IMR-90 (cell line): Measurements from ENCODE around the gene NTM. TPM values are rescaled to one million over a fixed set of nuclear protein-coding genes. Genes with fewer than 3 reads are reported as not detected.

Experiments
- ATAC-seq: fragments of 200-7000 bp; cut with Tn5 transposase; 2 replicates; pipeline ENCODE4 v1.9.1; 2020; ENCODE audit warnings: low read depth, mild to moderate bottlenecking, moderate library complexity
- BruUV-seq: library from RNA; stranded (reverse); fragments of 400-500 nt; replicated peaks from 2 replicates; lab custom pipeline; 2021; lab: Mats Ljungman, UMichigan
- CTCF ChIA-PET: fragments of 300-600 bp; formaldehyde crosslinking; extraction: SDS; loops from one replicate; lab custom pipeline; 2021; ENCODE audit warnings: antibody characterized with exemption; lab: Yijun Ruan, JAX
- POLR2A ChIA-PET: fragments of 300-600 bp; sonication (Branson Sonifier 250); formaldehyde crosslinking; loops from one replicate; lab custom pipeline; 2022; ENCODE audit warnings: antibody characterized with exemption; ENCODE audit not compliant: unreplicated experiment; lab: Charles Lee
- DNase-seq: peaks from one replicate; pipeline ENCODE4 v3.0.0; 2013
- H2AFZ ChIP-seq: replicated peaks from 2 replicates; pipeline ENCODE3; 2013; ENCODE audit warnings: low read length, mild to moderate bottlenecking; ENCODE audit not compliant: poor library complexity
- H2AK5ac ChIP-seq: 2 replicates; pipeline ENCODE4 v1.6.1; 2013; ENCODE audit warnings: low read depth, low read length, inconsistent platforms
- H2AK9ac ChIP-seq: replicated peaks from 2 replicates; pipeline ENCODE3; 2013; ENCODE audit warnings: mild to moderate bottlenecking, low read depth, low read length, moderate library complexity; ENCODE audit not compliant: poor library complexity
- H2BK120ac ChIP-seq: 2 replicates; pipeline ENCODE4 v1.6.1; 2013; ENCODE audit warnings: low read depth, low read length, inconsistent platforms
- H2BK15ac ChIP-seq: 3 replicates; pipeline ENCODE4 v1.6.1; 2013; ENCODE audit warnings: low read depth, low read length, inconsistent platforms
- H2BK20ac ChIP-seq: 2 replicates; pipeline ENCODE4 v1.6.1; 2013; ENCODE audit warnings: low read depth, mild to moderate bottlenecking, inconsistent platforms, low read length, moderate library complexity
- H2BK5ac ChIP-seq: 2 replicates; pipeline ENCODE4 v1.6.1; 2013; ENCODE audit warnings: mild to moderate bottlenecking, low read depth, low read length, inconsistent platforms; ENCODE audit not compliant: poor library complexity, severe bottlenecking
- H3K14ac ChIP-seq: replicated peaks from 2 replicates; pipeline ENCODE4 v1.6.1; 2013; ENCODE audit warnings: low read depth, low read length, inconsistent platforms
- H3K18ac ChIP-seq: 2 replicates; pipeline ENCODE4 v1.6.1; 2013; ENCODE audit warnings: low read depth, low read length, control low read depth
- H3K23ac ChIP-seq: 2 replicates; pipeline ENCODE4 v1.6.1; 2013; ENCODE audit warnings: low read depth, low read length, inconsistent platforms
- H3K27ac ChIP-seq: 2 replicates; pipeline ENCODE4 v1.5.1; 2013; ENCODE audit warnings: mild to moderate bottlenecking, control low read depth, low read length; ENCODE audit not compliant: insufficient read depth
- H3K27me3 ChIP-seq: 2 replicates; pipeline ENCODE4 v1.6.1; 2013; ENCODE audit warnings: low read length; ENCODE audit not compliant: control insufficient read depth, insufficient read depth
- H3K36me3 ChIP-seq: 2 replicates; pipeline ENCODE4 v1.6.1; 2013; ENCODE audit warnings: low read length, mixed read lengths; ENCODE audit not compliant: control insufficient read depth, insufficient read depth
- H3K4ac ChIP-seq: 2 replicates; pipeline ENCODE4 v1.6.1; 2013; ENCODE audit warnings: low read depth, low read length, inconsistent platforms
- H3K4me1 ChIP-seq: 2 replicates; pipeline ENCODE4 v1.6.1; 2013; ENCODE audit warnings: low read length, mixed read lengths; ENCODE audit not compliant: control insufficient read depth, insufficient read depth
- H3K4me2 ChIP-seq: 2 replicates; pipeline ENCODE4 v1.6.1; 2013; ENCODE audit warnings: low read depth, mild to moderate bottlenecking, control low read depth, low read length, moderate library complexity
- H3K4me3 ChIP-seq: 2 replicates; pipeline ENCODE4 v1.5.1; 2013; ENCODE audit warnings: low read depth, mild to moderate bottlenecking, control low read depth, low read length, moderate library complexity; ENCODE audit not compliant: insufficient read depth
- H3K56ac ChIP-seq: 2 replicates; pipeline ENCODE4 v1.6.1; 2013; ENCODE audit warnings: low read length, inconsistent platforms; ENCODE audit not compliant: insufficient read depth; ENCODE audit errors: extremely low read depth
- H3K79me1 ChIP-seq, 2 experiments: 2 replicates each; pipeline ENCODE4 v1.6.1; 2013; ENCODE audit warnings: low read length in 2 of 2, inconsistent platforms in 1 of 2, low read depth in 1 of 2
- H3K9ac ChIP-seq: 2 replicates; pipeline ENCODE4 v1.6.1; 2013; ENCODE audit warnings: low read depth, low read length, control low read depth
- H3K9me1 ChIP-seq: 2 replicates; pipeline ENCODE4 v1.6.1; 2013; ENCODE audit warnings: low read length, inconsistent platforms; ENCODE audit not compliant: insufficient read depth
- H3K9me3 ChIP-seq: 2 replicates; pipeline ENCODE4 v1.6.1; 2013; ENCODE audit warnings: low read length; ENCODE audit not compliant: control insufficient read depth, insufficient read depth
- H4K20me1 ChIP-seq: 2 replicates; pipeline ENCODE4 v1.6.1; 2013; ENCODE audit warnings: low read length, inconsistent platforms; ENCODE audit not compliant: insufficient read depth
- H4K5ac ChIP-seq: 2 replicates; pipeline ENCODE4 v1.6.1; 2013; ENCODE audit warnings: mild to moderate bottlenecking, low read depth, low read length, control low read depth
- H4K8ac ChIP-seq, 2 experiments: 2 replicates each; pipeline ENCODE4 v1.6.1; 2013; ENCODE audit warnings: low read depth in 2 of 2, low read length in 2 of 2, control low read depth in 1 of 2, inconsistent platforms in 1 of 2
- H4K91ac ChIP-seq: 2 replicates; pipeline ENCODE4 v1.6.1; 2013; ENCODE audit warnings: low read depth, low read length, inconsistent platforms; ENCODE audit not compliant: insufficient read depth
- BHLHE40 ChIP-seq: fragments of 150-350 bp; IDR thresholded peaks from 2 replicates; pipeline ENCODE4 v1.6.1; 2016; ENCODE audit warnings: mild to moderate bottlenecking, low read depth, low read length
- CEBPB ChIP-seq: IDR thresholded peaks from 2 replicates; pipeline ENCODE4 v1.6.1; 2012; ENCODE audit warnings: low read depth, low read length, improper control_type of control experiment
- FOS ChIP-seq: fragments of 150-350 bp; IDR thresholded peaks from 2 replicates; pipeline ENCODE4 v1.6.1; 2016; ENCODE audit warnings: low read depth, low read length
- MAZ ChIP-seq: IDR thresholded peaks from 2 replicates; pipeline ENCODE4 v1.6.1; 2012; ENCODE audit warnings: low read depth, mild to moderate bottlenecking, low read length, improper control_type of control experiment, moderate library complexity, borderline replicate concordance
- MXI1 ChIP-seq: IDR thresholded peaks from 2 replicates; pipeline ENCODE4 v1.6.1; 2012; ENCODE audit warnings: low read depth, mild to moderate bottlenecking, low read length, moderate library complexity, borderline replicate concordance
- NFE2L2 ChIP-seq: fragments of 150-350 bp; IDR thresholded peaks from 2 replicates; pipeline ENCODE4 v1.6.1; 2016; ENCODE audit warnings: low read depth, mild to moderate bottlenecking, low read length
- RAD21 ChIP-seq: IDR thresholded peaks from 2 replicates; pipeline ENCODE4 v1.6.1; 2012; ENCODE audit warnings: low read length, improper control_type of control experiment
- RFX5 ChIP-seq: IDR thresholded peaks from 2 replicates; pipeline ENCODE4 v1.8.0; 2012; ENCODE audit warnings: low read depth, mild to moderate bottlenecking, low read length, moderate library complexity
- SMC3 ChIP-seq: fragments of 150-350 bp; IDR thresholded peaks from 2 replicates; pipeline ENCODE4 v1.6.1; 2016; ENCODE audit warnings: low read depth, mild to moderate bottlenecking, antibody characterized with exemption, low read length, moderate library complexity
- WGBS, 2 experiments: methylation state at CpG; one replicate each; pipeline versions ENCODE4 v1.1.5 to v1.1.7; 2013; ENCODE audit warnings: missing lambda C conversion rate in 2 of 2; ENCODE audit not compliant: insufficient read length in 1 of 2; ENCODE audit errors: extremely low coverage in 2 of 2; 5-methylcytosine and 5-hydroxymethylcytosine counted together
- dilution Hi-C: fragments of 300-500 bp; cut with HindIII; formaldehyde crosslinking; loops from one replicate; pipeline ENCODE4 v1.14.3; 2018; ENCODE audit warnings: low sequenced_read_pairs; ENCODE audit not compliant: unreplicated experiment
- in situ Hi-C: fragments of 300-500 bp; cut with MboI; formaldehyde crosslinking; loops from 3 replicates; pipeline ENCODE4 v1.14.3; 2019; ENCODE audit warnings: low sequenced_read_pairs, inconsistent platforms, mixed read lengths
- intact Hi-C: fragments of 100-400 bp; cut with micrococcal nuclease; formaldehyde crosslinking; loops from 2 replicates; pipeline ENCODE4 v1.10.0; 2022
- polyA plus RNA-seq, 3 experiments: library from polyadenylated mRNA; depleted of rRNA; stranded (reverse); fragments of >200 nt; gene quantifications; 2 replicates each; pipeline ENCODE4 v1.2.3, GENCODE V29; 2012; ENCODE audit warnings: low replicate concordance in 1 of 3
- total RNA-seq: library from RNA; depleted of rRNA; stranded (reverse); fragments of >200 nt; gene quantifications from 2 replicates; pipeline ENCODE4 v1.2.3, GENCODE V29; 2012
- TF ChIP-seq, protein P1 (sequence below): conservative IDR thresholded peaks from 2 replicates; pipeline ENCODE4 v1.5.1; 2012; ENCODE audit warnings: mild to moderate bottlenecking, low read depth, low read length, improper control_type of control experiment
- TF ChIP-seq, protein P2 (sequence below): fragments of 150-350 bp; IDR thresholded peaks from 2 replicates; pipeline ENCODE4 v1.6.1; 2017; ENCODE audit warnings: mild to moderate bottlenecking, antibody characterized with exemption, low read length, low read depth
- TF ChIP-seq, protein P3 (sequence below): fragments of 150-350 bp; IDR thresholded peaks from 2 replicates; pipeline ENCODE4 v1.6.1; 2016; ENCODE audit warnings: low read depth, mild to moderate bottlenecking, low read length, moderate library complexity, borderline replicate concordance

NTM gene
- total and polyA plus RNA-seq, 2 of the 4 experiments (the other 2 are of a cell fraction), result 19.5 to 25.5 TPM

DNA sequence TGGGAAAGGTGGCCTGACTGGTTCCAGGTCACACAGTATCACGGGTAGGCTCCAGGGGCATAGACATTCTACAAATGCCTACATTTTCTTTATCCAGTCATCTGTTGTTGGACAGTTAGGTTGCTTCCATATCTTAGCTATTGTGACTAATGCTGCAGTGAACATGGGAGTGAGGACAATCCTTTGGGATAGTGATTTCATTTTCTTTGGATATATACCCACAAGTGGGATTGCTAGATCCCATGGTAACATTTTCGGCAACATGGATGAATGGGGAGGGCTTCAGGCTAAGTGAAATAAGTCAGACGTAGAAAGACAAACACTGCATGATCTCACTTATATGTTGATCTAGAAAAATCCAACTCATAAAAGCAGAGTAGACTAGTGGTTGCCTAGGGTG lies 744.3 kb downstream of the NTM start:
- Histone ChIP-seq H2BK120ac (peak overlapping the region; percentile 85; the same call in 1 of the 2 replicates), H3K23ac (no peak overlapping the region; the same call in 1 of the 2 replicates), H3K79me1 (peaks cover 0 to 46% of the 10 kb centered on the region in 2 experiments; a peak in 3 of 4 replicates), H2AFZ (no peak overlapping the region), H2BK15ac (peak overlapping the region; percentile 47; the same call in 2 of the 3 replicates), H4K5ac (0 out of 2 replicates have a peak overlapping the region, but pooled peaks have one; percentile 20), H3K4me2 (no peak overlapping the region), H3K56ac (no peak overlapping the region), H4K20me1 (no peaks in the 10 kb centered on the region), H2BK20ac (peak overlapping the region; percentile 31; the same call in 1 of the 2 replicates), H2BK5ac (no peak overlapping the region), H3K27ac (no peak overlapping the region), H4K91ac (no peak overlapping the region), H3K9me1 (peaks cover 19% of the 10 kb centered on the region), H3K4me1 (peaks cover 7% of the 10 kb centered on the region), H3K18ac (peak overlapping the region; percentile 53; the same call in 1 of the 2 replicates), H3K27me3 (no peaks in the 10 kb centered on the region), H4K8ac (peak overlapping the region in 1 of 2 experiments; percentile 45; a peak in 1 of 4 replicates), H3K9ac (no peak overlapping the region), H3K36me3 (no peaks in the 10 kb centered on the region), H3K4ac (peak overlapping the region; percentile 48; the same call in 1 of the 2 replicates), H2AK9ac (no peak overlapping the region), H2AK5ac (peak overlapping the region; percentile 37), H3K14ac (no peak overlapping the region; the same call in 1 of the 2 replicates), H3K4me3 (no peak overlapping the region), H3K9me3 (no peaks in the 10 kb centered on the region)
- CTCF ChIA-PET, result interaction anchor here (2.0 kb wide), 1 partner anchor 12 kb away, joined by 10 read pairs; no protein-coding TSS in a partner anchor
- no peak for DNase-seq
- intact Hi-C loops, result loop anchor here (5.0 kb wide), 2 partner anchors 82 to 202 kb away; no protein-coding TSS in a partner anchor
- BruUV-seq, result no TSS peak
- dilution Hi-C loops, result no loop called here
- ATAC-seq, result no peak
- in situ Hi-C loops, result no loop called here
- WGBS, 2 experiments, result no CpG with 5 or more reads among the region's 3 CpGs
- POLR2A ChIA-PET, result no interaction called here
- TF ChIP-seq, protein P1, sequence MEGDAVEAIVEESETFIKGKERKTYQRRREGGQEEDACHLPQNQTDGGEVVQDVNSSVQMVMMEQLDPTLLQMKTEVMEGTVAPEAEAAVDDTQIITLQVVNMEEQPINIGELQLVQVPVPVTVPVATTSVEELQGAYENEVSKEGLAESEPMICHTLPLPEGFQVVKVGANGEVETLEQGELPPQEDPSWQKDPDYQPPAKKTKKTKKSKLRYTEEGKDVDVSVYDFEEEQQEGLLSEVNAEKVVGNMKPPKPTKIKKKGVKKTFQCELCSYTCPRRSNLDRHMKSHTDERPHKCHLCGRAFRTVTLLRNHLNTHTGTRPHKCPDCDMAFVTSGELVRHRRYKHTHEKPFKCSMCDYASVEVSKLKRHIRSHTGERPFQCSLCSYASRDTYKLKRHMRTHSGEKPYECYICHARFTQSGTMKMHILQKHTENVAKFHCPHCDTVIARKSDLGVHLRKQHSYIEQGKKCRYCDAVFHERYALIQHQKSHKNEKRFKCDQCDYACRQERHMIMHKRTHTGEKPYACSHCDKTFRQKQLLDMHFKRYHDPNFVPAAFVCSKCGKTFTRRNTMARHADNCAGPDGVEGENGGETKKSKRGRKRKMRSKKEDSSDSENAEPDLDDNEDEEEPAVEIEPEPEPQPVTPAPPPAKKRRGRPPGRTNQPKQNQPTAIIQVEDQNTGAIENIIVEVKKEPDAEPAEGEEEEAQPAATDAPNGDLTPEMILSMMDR, result no peak
- TF ChIP-seq BHLHE40, result no peak
- TF ChIP-seq CEBPB, result no peak
- no peak for TF ChIP-seq MXI1
- no peak for TF ChIP-seq RAD21
- no peak for TF ChIP-seq SMC3
- TF ChIP-seq RFX5, result no peak
- TF ChIP-seq, protein P2, sequence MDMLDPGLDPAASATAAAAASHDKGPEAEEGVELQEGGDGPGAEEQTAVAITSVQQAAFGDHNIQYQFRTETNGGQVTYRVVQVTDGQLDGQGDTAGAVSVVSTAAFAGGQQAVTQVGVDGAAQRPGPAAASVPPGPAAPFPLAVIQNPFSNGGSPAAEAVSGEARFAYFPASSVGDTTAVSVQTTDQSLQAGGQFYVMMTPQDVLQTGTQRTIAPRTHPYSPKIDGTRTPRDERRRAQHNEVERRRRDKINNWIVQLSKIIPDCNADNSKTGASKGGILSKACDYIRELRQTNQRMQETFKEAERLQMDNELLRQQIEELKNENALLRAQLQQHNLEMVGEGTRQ, result no peak
- no peak for TF ChIP-seq NFE2L2
- TF ChIP-seq MAZ, result no peak
- TF ChIP-seq, protein P3, sequence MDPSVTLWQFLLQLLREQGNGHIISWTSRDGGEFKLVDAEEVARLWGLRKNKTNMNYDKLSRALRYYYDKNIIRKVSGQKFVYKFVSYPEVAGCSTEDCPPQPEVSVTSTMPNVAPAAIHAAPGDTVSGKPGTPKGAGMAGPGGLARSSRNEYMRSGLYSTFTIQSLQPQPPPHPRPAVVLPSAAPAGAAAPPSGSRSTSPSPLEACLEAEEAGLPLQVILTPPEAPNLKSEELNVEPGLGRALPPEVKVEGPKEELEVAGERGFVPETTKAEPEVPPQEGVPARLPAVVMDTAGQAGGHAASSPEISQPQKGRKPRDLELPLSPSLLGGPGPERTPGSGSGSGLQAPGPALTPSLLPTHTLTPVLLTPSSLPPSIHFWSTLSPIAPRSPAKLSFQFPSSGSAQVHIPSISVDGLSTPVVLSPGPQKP, result no peak
- TF ChIP-seq FOS, result no peak
